NCI-H748 (cell line): ENCODE data around the gene IL20RA.
A peak's percentile ranks its signal among the peaks of the same experiment; 100 is the strongest.
"Not testable (repeated sequence)": the region's sequence is repeated elsewhere in the genome, so short reads cannot be mapped to it uniquely, and the experiment has no call there.

Source experiments
- DNase-seq: peaks from one replicate; lab custom pipeline; 2025; ENCODE audit not compliant: unreplicated experiment; lab: John Stamatoyannopoulos, UW

Gene IL20RA

DNA sequence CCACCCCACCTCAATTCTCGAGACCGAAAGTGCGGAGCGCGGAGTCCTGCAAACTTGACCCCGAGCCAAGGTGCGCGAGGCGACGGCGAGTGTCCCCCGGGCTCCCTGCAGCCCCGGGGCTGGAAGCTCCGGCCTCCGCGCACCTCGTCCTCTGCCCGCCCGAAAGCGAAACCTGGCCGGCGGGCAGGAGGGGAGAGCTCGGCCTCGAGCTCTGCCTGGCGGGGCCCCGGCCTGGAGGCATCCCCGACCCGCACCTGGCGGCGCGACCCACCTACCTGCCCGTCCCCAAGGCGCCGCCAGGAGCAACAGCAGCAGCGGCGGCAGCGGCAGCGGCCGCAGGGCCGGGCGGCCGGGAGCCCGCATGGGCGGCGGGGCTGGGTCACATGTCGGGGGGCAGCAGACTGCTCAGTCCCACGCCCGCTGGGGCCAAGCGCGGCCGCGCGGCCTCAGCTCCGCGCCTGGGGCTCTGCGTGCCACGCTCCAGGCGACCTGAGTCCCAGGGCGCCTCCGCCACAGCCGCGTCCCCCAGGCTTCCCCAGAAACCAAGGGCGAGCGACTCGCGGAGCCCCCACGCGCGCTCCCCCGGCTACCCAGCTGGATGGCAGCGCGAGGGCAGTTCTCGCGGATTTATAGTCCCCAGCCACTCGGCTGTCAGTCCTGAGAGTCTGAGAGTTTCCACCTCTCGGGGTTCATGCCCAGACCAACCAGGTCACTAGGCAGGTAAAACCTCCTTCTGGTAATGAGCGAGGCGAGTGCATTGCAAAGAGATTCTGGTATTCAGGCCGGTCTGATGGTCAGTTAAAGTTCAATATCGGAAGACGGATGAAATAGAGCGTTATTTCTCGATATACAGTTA lies at the start of gene IL20RA:
Gene IL20RA (minus strand): TSS at position 600 of the 856 bp plus-strand sequence. CDS start 237 bp downstream, at position 363.
- peak; percentile 77 for DNase-seq

DNA sequence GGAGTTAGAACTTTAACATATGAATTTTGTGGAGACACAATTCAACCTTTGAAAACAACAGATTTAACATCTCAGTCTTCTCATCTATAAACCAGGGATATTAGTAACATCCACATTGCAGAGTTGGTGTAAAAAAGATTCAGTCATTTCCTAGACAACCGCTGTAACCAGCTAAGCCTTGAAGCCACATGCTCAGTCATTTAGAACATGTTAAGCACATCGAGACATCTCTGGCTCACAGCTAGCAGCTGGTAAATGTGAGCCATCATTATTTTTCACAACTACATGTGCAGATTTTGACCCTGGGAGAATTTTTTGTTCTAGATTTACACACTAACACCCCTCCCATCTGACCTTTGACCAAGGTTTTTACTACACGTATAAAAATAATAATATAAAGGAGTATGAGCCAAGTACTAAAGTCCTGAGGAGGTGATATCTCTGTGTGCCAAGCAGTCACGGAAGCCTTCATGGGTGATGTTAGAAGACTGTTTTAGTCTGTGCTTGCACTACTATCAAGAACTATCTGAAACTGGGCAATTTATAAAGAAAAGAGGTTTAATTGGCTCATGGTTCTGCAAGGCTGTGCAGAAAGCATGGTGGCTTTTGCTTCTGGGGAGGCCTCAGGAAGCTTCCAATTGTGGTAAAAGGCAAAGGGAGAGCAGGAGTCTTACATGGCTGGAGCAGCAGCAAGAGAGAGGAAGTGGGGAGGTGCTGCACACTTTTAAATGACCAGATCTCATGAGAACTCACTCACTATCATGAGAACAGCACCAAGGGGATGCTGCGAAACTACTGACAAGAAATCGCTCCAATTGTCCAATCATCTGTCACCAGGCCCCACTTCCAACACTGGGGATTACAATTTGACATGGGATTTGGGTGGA lies 48.7 kb upstream of the IL20RA start:
- DNase-seq = no peak

GRCh38 chr6:137092018-137092417 lies 47.3 kb upstream of the IL20RA start:
- DNase-seq = no peak

GRCh38 chr6:137089305-137089704 lies 44.5 kb upstream of the IL20RA start:
- DNase-seq = no peak

DNA sequence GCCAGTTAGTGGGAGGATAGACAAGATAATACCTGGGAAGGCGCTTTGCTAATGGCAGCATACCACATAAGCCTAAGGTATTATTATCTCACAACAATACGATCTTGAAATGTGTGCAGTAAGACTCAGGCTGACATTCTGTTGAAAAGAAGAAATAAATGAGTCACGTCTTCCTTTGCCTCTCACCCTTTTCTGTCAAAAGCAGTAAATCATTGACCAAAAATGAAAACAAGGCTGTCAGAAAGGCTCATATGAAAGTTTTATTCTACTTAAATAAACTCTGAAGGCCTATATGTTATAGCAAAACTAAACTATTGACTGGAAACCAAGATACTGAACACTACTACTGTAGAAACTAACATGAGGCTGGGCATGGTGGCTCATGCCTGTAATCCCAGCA lies 43.1 kb upstream of the IL20RA start:
- DNase-seq = no peak

DNA sequence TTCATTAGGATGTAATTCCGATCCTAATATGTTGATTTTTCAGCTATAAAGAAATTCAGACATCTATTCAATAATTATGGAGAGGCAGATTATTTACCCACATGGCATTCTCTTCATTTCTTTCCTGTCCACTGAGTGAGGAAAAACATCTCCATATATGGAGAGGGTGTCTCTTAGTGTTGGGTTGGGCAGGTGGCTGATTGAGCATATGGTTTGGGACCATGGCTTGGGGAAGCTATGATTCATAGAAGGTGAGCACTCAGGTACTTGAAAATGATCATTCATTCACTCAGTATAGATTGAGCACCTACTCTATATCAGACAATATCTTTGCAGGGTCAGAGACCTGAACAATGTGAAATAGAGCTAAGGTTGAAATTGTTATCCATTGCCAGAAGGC lies 41.3 kb upstream of the IL20RA start:
- peak; percentile 22 for DNase-seq

GRCh38 chr6:137084865-137085617 lies 40.3 kb upstream of the IL20RA start:
- no peak for DNase-seq

GRCh38 chr6:137084090-137084489 lies 39.3 kb upstream of the IL20RA start:
- DNase-seq = no peak

DNA sequence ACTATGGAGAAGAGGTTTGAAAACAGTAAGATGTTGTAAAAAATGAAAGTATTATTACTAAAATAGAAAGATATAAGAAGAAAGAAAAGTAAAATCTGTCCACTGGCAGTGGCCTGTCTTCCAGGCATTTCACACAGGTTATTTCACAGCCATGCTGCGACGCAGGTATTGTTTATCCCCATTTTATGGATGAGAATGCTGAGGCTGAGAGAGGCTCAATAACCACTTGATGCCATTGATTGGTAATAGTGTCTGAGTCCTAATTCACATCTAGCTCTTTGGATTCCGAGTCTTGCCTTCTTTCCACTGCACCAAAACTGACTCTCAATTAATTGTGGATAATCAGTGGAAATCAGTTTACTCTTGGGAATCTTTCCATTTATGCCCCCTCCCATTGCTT lies 37.2 kb upstream of the IL20RA start:
- DNase-seq = no peak

DNA sequence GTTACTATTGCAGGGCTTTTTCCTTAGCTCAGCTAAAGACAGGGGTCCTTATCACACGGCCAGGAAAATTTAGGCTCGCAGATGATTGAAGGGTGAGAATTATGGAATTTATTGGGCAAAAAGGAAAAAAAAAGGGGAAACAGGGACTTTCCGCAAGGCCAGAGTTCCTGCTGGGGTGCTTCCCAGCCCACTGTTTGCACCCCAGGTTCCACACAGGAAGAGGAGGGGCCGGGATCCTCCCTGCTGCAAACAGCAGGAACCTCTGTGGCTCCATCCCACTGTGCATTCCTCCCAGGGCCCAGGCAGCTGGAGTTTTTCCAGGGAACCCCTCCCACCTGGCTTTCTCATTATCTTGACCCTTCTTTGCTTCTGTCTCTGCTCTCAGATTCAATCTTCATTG lies 35.9 kb upstream of the IL20RA start:
- no peak for DNase-seq

- DNase-seq = peak; percentile 88
Measured at GRCh38 chr6:137076277-137077068, 31.7 kb upstream of the IL20RA start.

DNA sequence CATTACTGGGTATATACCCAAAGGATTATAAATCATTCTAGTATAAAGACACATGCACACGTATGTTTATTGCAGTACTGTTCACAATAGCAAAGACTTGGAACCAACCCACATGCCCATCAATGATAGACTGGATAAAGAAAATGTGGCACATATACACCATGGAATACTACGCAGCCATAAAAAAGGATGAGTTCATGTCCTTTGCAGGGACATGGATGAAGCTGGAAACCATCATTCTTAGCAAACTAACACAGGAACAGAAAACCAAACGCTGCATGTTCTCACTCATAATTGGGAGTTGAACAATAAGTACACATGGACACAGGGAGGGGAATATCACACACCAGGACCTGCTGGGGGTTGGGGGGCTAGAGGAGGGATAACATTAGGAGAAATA lies 31.0 kb upstream of the IL20RA start:
- not testable (repeated sequence) for DNase-seq

DNA sequence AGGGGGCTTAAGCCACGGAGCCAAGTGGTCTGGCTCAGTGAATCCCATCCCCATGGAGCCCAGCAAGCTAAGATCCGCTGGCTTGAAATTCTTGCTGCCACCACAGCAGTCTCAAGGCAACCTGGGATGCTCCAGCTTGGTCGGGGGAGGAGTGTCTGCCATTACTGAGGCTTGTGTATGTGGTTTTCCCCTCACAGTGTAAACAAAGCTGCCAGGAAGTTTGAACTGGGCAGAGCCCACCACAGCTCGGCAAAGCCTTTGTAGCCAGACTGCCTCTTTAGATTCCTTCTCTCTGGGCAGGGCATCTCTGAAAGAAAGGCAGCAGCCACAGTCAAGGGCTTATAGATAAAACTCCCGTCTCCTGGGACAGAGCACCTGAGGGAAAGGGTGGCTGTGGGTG lies 25.5 kb upstream of the IL20RA start:
- no peak for DNase-seq

DNA sequence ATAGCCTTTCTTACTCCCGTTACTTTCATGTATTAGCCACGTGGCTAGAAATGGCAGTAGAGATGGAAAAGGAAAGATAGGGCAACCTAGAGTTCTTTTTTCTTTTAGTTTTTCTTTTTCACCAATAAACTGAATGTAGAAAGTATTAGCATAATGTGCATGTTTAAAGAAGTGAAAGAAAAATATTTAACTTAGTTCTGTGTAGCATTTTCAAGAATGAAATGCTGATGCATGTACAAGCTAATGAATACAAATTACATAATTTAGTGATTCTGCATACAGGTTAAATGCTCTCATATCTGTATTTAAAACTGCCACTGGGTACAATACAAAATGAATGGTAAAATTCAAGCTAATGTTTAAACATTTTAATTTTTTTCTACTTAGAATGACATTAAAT lies 22.6 kb upstream of the IL20RA start:
- no peak for DNase-seq

- no peak for DNase-seq
Measured at GRCh38 chr6:137058037-137058436, 13.3 kb upstream of the IL20RA start.

GRCh38 chr6:137056121-137056880 lies 11.5 kb upstream of the IL20RA start:
- DNase-seq = peak; percentile 54

GRCh38 chr6:137051790-137052472 lies 7.2 kb upstream of the IL20RA start:
- no peak for DNase-seq

DNA sequence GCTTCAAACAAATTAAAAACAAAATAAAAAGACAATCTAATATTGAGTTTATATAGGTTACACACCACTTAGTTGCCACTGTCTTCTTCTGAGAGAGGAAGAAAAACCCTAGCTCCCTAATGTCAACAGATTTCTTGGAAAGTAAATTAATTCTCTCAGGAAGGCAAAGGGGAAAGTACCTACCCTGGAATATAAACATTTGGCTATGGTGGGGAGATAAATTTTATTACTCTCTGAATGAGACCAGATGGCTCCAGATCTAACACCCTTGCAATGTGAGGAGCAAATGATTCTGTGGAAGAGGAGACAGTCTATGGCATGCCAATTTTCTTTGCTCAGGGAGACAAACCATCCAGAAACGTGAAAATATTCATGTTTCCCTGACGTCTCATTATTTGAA lies 4.3 kb upstream of the IL20RA start:
- DNase-seq = no peak

DNA sequence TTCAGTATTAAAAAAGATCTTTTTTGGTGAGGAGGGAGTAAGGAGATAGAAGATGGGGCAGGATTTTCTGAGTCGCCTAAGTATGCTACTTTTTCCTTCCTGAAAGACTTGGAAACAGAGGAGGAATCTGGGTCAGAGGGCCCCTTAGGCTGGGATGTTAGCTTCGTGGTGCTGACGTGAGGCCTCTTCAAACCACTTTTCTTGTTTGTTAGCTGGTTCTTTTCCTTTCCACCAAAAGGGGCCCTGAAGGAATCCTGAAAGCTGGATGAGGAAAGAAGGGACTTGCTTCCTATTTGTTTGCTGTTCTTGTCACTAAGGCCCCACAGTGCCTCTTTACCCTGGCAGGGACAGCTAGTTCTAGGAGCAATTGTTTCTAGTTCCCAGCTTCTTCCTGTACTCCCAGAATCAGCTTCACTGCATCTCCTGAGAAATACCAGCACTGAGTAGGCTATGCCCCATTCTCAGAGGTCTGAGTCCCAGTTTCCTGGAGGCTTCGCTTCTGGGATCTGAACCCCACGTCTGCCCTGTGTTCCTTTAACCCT lies 2.2 kb upstream of the IL20RA start:
- no peak for DNase-seq
